Activated CD8-positive, alpha-beta memory T cell treated with anti-CD3 and anti-CD28 coated beads for 24 hours (primary cell): ENCODE data around the gene LXN.

Experiments
- DNase-seq: peaks from one replicate; pipeline ENCODE4 v3.0.0-alpha.2; 2020

Gene LXN

GRCh38 chr3:158668506-158668905, 3.9 kb downstream of the LXN start:
- no peak for DNase-seq

GRCh38 chr3:158666416-158666815, 6.0 kb downstream of the LXN start:
- no peak for DNase-seq

GRCh38 chr3:158663832-158664231, 8.6 kb downstream of the LXN start:
- no peak for DNase-seq

- no peak for DNase-seq
These were observed 9.2 kb downstream of the LXN start for GRCh38 chr3:158663246-158663645.

GRCh38 chr3:158660711-158661110, 11.7 kb downstream of the LXN start:
- DNase-seq = no peak

GRCh38 chr3:158659454-158660237, 12.8 kb downstream of the LXN start:
- DNase-seq = no peak

- no peak for DNase-seq
These were observed 13.6 kb downstream of the LXN start for GRCh38 chr3:158658889-158659288.

GRCh38 chr3:158652463-158652862, 20.0 kb downstream of the LXN start:
- DNase-seq = no peak

- no peak for DNase-seq
These were observed 21.3 kb downstream of the LXN start for GRCh38 chr3:158651192-158651591.

GRCh38 chr3:158649791-158650190, 22.7 kb downstream of the LXN start:
- no peak for DNase-seq

- DNase-seq = peak; percentile 92
These were observed 28.0 kb downstream of the LXN start, which contains the start of gene GFM1 for GRCh38 chr3:158644345-158644908. GFM1 (plus strand) TSS chr3:158644527; CDS start chr3:158644635, 108 bp downstream.

- no peak for DNase-seq
These were observed 29.8 kb downstream of the LXN start for GRCh38 chr3:158642474-158643210.

- no peak for DNase-seq
These were observed 30.4 kb downstream of the LXN start for GRCh38 chr3:158642005-158642404.

- DNase-seq = no peak
These were observed 31.8 kb downstream of the LXN start for GRCh38 chr3:158640646-158641045.

- DNase-seq = no peak
These were observed 40.5 kb downstream of the LXN start for GRCh38 chr3:158631981-158632380.

- DNase-seq = no peak
These were observed 46.6 kb downstream of the LXN start for GRCh38 chr3:158625881-158626280.

- no peak for DNase-seq
These were observed 54.2 kb downstream of the LXN start for GRCh38 chr3:158617982-158618875.
